GM23338 (cell line): ENCODE data around the gene ZFHX3. TPM values are rescaled to one million over a fixed set of nuclear protein-coding genes. Genes with fewer than 3 reads are reported as not detected.

ENCODE experiments used
- ATAC-seq: fragments of 200-7000 bp; cut with Tn5 transposase; 3 replicates; pipeline ENCODE4 v1.9.1; 2020
- DNase-seq: peaks from one replicate; pipeline ENCODE4 v3.0.0-alpha.2; 2015; ENCODE audit warnings: low spot score
- H2AFZ ChIP-seq: fragments of 200-600 bp; sonication (generic); 2 replicates; pipeline ENCODE4 v1.8.0; 2016; ENCODE audit warnings: antibody characterized with exemption, mild to moderate bottlenecking, moderate library complexity
- H3F3A ChIP-seq: fragments of 200-600 bp; sonication (generic); replicated peaks from 2 replicates; pipeline ENCODE4 v1.8.0; 2017; ENCODE audit warnings: antibody characterized with exemption, mixed run types, low read depth
- H3K27ac ChIP-seq: fragments of 200-600 bp; sonication (generic); 2 replicates; pipeline ENCODE4 v1.6.1; 2016; ENCODE audit warnings: low read depth
- H3K27me3 ChIP-seq: fragments of 200-600 bp; sonication (generic); 2 replicates; pipeline ENCODE4 v1.8.0; 2016; ENCODE audit warnings: mild to moderate bottlenecking, mixed run types, moderate library complexity; ENCODE audit not compliant: insufficient read depth
- H3K36me3 ChIP-seq: fragments of 200-600 bp; sonication (generic); 2 replicates; pipeline ENCODE4 v1.8.0; 2016; ENCODE audit warnings: mild to moderate bottlenecking; ENCODE audit not compliant: insufficient read depth
- H3K4me1 ChIP-seq: fragments of 200-600 bp; sonication (generic); 2 replicates; pipeline ENCODE4 v1.8.0; 2016; ENCODE audit warnings: mild to moderate bottlenecking, moderate library complexity; ENCODE audit not compliant: insufficient read depth
- H3K4me2 ChIP-seq: fragments of 200-600 bp; sonication (generic); 2 replicates; pipeline ENCODE4 v1.7.1; 2017; ENCODE audit warnings: mixed run types
- H3K4me3 ChIP-seq: fragments of 200-600 bp; sonication (generic); 2 replicates; pipeline ENCODE4 v1.6.1; 2016; ENCODE audit warnings: mixed run types
- H3K79me2 ChIP-seq: fragments of 200-600 bp; sonication (generic); replicated peaks from 2 replicates; pipeline ENCODE4 v1.8.0; 2017; ENCODE audit warnings: mild to moderate bottlenecking; ENCODE audit not compliant: insufficient read depth
- H3K9me2 ChIP-seq: fragments of 200-600 bp; sonication (generic); 2 replicates; pipeline ENCODE4 v1.8.0; 2017; ENCODE audit not compliant: insufficient read depth
- H4K20me1 ChIP-seq: fragments of 200-600 bp; sonication (generic); replicated peaks from 2 replicates; pipeline ENCODE4 v1.8.0; 2017; ENCODE audit warnings: mild to moderate bottlenecking; ENCODE audit not compliant: insufficient read depth
- H3K27ac Mint-ChIP-seq: 2 replicates; pipeline ENCODE4 v1.8.0; 2020; ENCODE audit warnings: inconsistent platforms, mild to moderate bottlenecking, moderate library complexity, mixed read lengths
- H3K27me3 Mint-ChIP-seq: 3 replicates; pipeline ENCODE4 v1.8.0; 2022; ENCODE audit warnings: low read depth, mild to moderate bottlenecking, moderate library complexity, mixed read lengths, inconsistent platforms; ENCODE audit not compliant: insufficient read depth, poor library complexity
- H3K36me3 Mint-ChIP-seq: 3 replicates; pipeline ENCODE4 v1.8.0; 2021; ENCODE audit warnings: low read depth, mild to moderate bottlenecking, inconsistent platforms, moderate library complexity, mixed read lengths
- H3K4me1 Mint-ChIP-seq: 3 replicates; pipeline ENCODE4 v1.8.0; 2020; ENCODE audit warnings: mild to moderate bottlenecking, inconsistent platforms, mixed read lengths
- H3K4me3 Mint-ChIP-seq: 3 replicates; pipeline ENCODE4 v1.8.0; 2021; ENCODE audit warnings: moderate library complexity, mild to moderate bottlenecking, inconsistent platforms, mixed read lengths
- H3K9me3 Mint-ChIP-seq: 3 replicates; pipeline ENCODE4 v1.8.0; 2020; ENCODE audit warnings: moderate library complexity, mild to moderate bottlenecking, inconsistent platforms, mixed read lengths
- CREB1 ChIP-seq: fragments of 250-450 bp; sonication (Bioruptor Pico); IDR thresholded peaks from 2 replicates; pipeline ENCODE4 v1.5.0; 2020; ENCODE audit warnings: low read depth, mild to moderate bottlenecking, moderate library complexity
- ETS1 ChIP-seq: IDR thresholded peaks from 2 replicates; pipeline ENCODE4 v1.6.1; 2016; ENCODE audit warnings: antibody characterized with exemption
- EZH2 ChIP-seq: fragments of 200-600 bp; sonication (generic); IDR thresholded peaks from one replicate; pipeline ENCODE4 v1.8.0; 2017; ENCODE audit warnings: antibody characterized with exemption, mild to moderate bottlenecking, low read depth; ENCODE audit not compliant: unreplicated experiment
- EZH2phosphoT487 ChIP-seq: fragments of 200-600 bp; sonication (generic); IDR thresholded peaks from one replicate; pipeline ENCODE4 v1.8.1; 2018; ENCODE audit warnings: antibody characterized with exemption; ENCODE audit not compliant: unreplicated experiment
- JUNB ChIP-seq: IDR thresholded peaks from one replicate; pipeline ENCODE4 v1.6.1; 2016; ENCODE audit warnings: antibody characterized with exemption; ENCODE audit not compliant: unreplicated experiment
- REST ChIP-seq: IDR thresholded peaks from one replicate; pipeline ENCODE4 v1.6.1; 2018; ENCODE audit warnings: antibody characterized with exemption; ENCODE audit not compliant: unreplicated experiment
- ZNF114 ChIP-seq: fragments of 250-450 bp; sonication (Bioruptor Pico); IDR thresholded peaks from 2 replicates; pipeline ENCODE4 v1.5.0; 2020; ENCODE audit warnings: mild to moderate bottlenecking, moderate library complexity
- ZNF462 ChIP-seq: fragments of 250-450 bp; sonication (Bioruptor Pico); IDR thresholded peaks from 2 replicates; pipeline ENCODE4 v1.5.0; 2020; ENCODE audit warnings: mild to moderate bottlenecking, moderate library complexity
- polyA plus RNA-seq: library from polyadenylated mRNA; unstranded; fragments of >200 nt; fragmentation: Nextera tagmentation; extraction: Ambion mirVana; gene quantifications from 2 replicates; pipeline ENCODE4 v1.2.1, GENCODE V29; 2016
- total RNA-seq: library from RNA; depleted of rRNA; stranded (reverse); fragments of >200 nt; shearing (Covaris generic); gene quantifications from 2 replicates; pipeline ENCODE4 v1.2.3, GENCODE V29; 2014

The ZFHX3 gene
- total and polyA plus RNA-seq, 2 experiments from 2014 or later, result 1.0 to 1.5 TPM

- Histone ChIP-seq H3K36me3 (no peaks in the 10 kb centered on the region), H3K9me2 (no peaks in the 10 kb centered on the region), H3K79me2 (no peaks in the 10 kb centered on the region), H3K27me3 (no peaks in the 10 kb centered on the region), H3K27ac (no peak overlapping the region), H3K4me1 (peaks cover 4% of the 10 kb centered on the region; the same call in 1 of the 2 replicates), H3K4me3 (no peak overlapping the region), H3F3A (no peaks in the 10 kb centered on the region), H3K4me2 (no peak overlapping the region), H2AFZ (no peak overlapping the region), H4K20me1 (no peaks in the 10 kb centered on the region)
- TF ChIP-seq EZH2 (no peak), JUNB (no peak), ZNF114 (CRISPR knock-in tag) (no peak), CREB1 (CRISPR knock-in tag) (no peak), EZH2phosphoT487 (no peak), ETS1 (no peak), ZNF462 (CRISPR knock-in tag) (no peak), REST (no peak)
- DNase-seq (no peak), ATAC-seq (no peak)
- no peak overlapping the region for H3K27ac Mint-ChIP-seq
- peaks cover 6% of the 10 kb centered on the region; the same call in 2 of the 3 replicates for H3K4me1 Mint-ChIP-seq
- H3K4me3 Mint-ChIP-seq, result no peak overlapping the region
- no peaks in the 10 kb centered on the region; the same call in 1 of the 3 replicates for H3K9me3 Mint-ChIP-seq
- no peaks in the 10 kb centered on the region; the same call in 2 of the 3 replicates for H3K36me3 Mint-ChIP-seq
- peaks cover 2% of the 10 kb centered on the region for H3K27me3 Mint-ChIP-seq
Observed at GRCh38 chr16:72751076-72751475, 296.9 kb downstream of the ZFHX3 start.
